OCI-LY3 (cell line): ENCODE data around the gene TUBGCP2.

ENCODE experiments used
- EZH2phosphoT487 ChIP-seq: fragments of 200-600 bp; shearing (Covaris generic); IDR thresholded peaks from 2 replicates; pipeline ENCODE4 v1.6.1; 2018; ENCODE audit warnings: antibody characterized with exemption, mixed run types, low read depth
- TF ChIP-seq, protein P1 (sequence below): fragments of 200-600, 300-600 bp; sonication (generic); IDR thresholded peaks from 2 replicates; pipeline ENCODE4 v1.5.1; 2014; ENCODE audit warnings: antibody characterized with exemption, low read length, low read depth

DNA sequence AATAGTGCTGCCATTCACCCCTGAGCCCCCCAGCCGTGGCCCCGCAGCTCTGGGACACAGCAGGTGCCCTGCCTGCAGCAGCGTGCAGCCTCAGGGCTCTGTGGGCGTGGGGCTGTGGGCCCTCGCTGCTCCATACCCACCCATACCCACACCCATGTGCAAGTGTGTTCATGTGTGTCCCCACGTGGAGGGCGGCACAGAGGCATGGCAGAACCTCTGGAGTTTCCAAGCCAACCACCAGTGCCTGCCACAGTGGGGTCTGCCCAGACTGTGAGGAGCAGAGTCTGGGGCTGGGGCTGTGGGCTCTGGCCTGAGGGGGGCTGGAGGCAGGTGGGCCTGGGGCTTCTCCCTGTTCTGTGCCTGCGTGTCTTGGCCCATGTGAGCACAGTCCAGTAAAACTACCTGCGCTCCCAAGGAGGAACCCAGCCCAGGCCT, 40.9 kb upstream of the TUBGCP2 start:
- TF ChIP-seq, protein P1, sequence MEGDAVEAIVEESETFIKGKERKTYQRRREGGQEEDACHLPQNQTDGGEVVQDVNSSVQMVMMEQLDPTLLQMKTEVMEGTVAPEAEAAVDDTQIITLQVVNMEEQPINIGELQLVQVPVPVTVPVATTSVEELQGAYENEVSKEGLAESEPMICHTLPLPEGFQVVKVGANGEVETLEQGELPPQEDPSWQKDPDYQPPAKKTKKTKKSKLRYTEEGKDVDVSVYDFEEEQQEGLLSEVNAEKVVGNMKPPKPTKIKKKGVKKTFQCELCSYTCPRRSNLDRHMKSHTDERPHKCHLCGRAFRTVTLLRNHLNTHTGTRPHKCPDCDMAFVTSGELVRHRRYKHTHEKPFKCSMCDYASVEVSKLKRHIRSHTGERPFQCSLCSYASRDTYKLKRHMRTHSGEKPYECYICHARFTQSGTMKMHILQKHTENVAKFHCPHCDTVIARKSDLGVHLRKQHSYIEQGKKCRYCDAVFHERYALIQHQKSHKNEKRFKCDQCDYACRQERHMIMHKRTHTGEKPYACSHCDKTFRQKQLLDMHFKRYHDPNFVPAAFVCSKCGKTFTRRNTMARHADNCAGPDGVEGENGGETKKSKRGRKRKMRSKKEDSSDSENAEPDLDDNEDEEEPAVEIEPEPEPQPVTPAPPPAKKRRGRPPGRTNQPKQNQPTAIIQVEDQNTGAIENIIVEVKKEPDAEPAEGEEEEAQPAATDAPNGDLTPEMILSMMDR: no peak
- no peak for TF ChIP-seq EZH2phosphoT487
